GM13976 (cell line): ENCODE results near the gene PRSS16.

Source experiments
- DNase-seq: peaks from one replicate; pipeline ENCODE4 v3.0.0; 2012; ENCODE audit warnings: low spot score
- in situ Hi-C: fragments of 300-500 bp; cut with MboI; formaldehyde crosslinking; loops from one replicate; pipeline ENCODE4 v1.12.0; 2022; ENCODE audit warnings: low sequenced_read_pairs, mixed read lengths, inconsistent platforms; ENCODE audit not compliant: unreplicated experiment
- TF ChIP-seq, protein P1 (sequence below): IDR thresholded peaks from 2 replicates; pipeline ENCODE4 v1.5.1; 2012; ENCODE audit warnings: borderline replicate concordance, mild to moderate bottlenecking; ENCODE audit not compliant: insufficient read depth; ENCODE audit errors: extremely low read depth, missing control alignments, control extremely low read depth

The PRSS16 gene

DNA sequence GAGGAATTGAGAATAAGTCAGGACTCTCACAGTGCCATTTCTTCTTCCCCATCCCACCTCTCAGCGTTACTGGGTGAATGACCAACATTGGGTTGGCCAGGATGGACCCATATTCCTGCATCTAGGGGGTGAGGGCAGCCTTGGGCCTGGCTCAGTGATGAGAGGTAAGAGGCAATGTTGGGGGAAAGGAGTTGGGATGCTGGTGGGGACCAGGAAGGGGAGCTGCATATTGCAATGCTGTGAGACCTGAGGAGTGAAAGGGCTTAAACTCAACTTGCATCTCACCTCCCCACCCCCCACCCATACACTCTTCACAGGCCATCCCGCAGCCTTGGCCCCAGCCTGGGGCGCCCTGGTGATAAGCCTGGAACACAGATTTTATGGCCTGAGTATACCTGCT, 1.3 kb downstream of the PRSS16 start:
- in situ Hi-C loops: no loop called here

DNA sequence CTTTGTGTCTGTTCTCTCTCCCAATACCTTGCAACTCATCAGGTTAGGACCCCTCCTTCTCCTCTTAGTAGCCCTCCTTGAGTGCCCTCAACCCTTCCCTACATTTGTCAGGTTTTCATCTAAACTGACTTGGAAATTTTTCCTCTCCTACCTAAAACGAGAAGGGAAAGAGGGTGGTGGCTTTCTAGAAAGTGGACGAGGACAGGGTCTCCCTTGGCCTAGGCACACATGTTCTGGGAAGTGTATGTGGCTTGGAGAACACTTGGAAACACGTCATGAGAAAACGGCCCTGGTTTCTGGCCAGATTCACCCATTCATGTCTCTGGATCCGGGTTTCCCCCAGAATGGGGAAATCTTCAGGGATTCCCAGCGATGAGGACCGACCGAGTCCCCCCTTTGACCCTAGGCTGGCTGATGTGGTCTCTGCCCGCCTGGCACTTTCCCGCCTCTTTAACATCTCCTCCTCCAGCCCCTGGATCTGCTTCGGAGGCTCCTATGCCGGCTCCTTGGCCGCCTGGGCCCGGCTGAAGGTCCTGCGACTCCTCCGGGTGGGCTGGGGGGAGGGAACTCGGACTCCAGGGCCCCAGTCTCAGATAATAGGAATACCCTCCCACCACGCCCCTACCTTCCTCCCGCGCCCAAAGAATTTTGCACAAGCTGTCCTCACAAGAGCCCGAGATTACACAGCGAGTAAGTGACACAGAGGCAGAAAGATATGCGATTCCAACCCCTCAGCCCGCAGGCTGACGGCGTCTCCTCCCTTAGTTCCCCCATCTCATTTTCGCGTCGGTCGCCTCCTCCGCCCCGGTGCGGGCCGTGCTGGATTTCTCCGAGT, 3.0 kb downstream of the PRSS16 start:
- TF ChIP-seq, protein P1, sequence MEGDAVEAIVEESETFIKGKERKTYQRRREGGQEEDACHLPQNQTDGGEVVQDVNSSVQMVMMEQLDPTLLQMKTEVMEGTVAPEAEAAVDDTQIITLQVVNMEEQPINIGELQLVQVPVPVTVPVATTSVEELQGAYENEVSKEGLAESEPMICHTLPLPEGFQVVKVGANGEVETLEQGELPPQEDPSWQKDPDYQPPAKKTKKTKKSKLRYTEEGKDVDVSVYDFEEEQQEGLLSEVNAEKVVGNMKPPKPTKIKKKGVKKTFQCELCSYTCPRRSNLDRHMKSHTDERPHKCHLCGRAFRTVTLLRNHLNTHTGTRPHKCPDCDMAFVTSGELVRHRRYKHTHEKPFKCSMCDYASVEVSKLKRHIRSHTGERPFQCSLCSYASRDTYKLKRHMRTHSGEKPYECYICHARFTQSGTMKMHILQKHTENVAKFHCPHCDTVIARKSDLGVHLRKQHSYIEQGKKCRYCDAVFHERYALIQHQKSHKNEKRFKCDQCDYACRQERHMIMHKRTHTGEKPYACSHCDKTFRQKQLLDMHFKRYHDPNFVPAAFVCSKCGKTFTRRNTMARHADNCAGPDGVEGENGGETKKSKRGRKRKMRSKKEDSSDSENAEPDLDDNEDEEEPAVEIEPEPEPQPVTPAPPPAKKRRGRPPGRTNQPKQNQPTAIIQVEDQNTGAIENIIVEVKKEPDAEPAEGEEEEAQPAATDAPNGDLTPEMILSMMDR: no peak
- in situ Hi-C loops: no loop called here
- DNase-seq: no peak

More for the DNA sequence above, 1.3 kb downstream of the PRSS16 start:
- TF ChIP-seq, protein P1: no peak
- no peak for DNase-seq

DNA sequence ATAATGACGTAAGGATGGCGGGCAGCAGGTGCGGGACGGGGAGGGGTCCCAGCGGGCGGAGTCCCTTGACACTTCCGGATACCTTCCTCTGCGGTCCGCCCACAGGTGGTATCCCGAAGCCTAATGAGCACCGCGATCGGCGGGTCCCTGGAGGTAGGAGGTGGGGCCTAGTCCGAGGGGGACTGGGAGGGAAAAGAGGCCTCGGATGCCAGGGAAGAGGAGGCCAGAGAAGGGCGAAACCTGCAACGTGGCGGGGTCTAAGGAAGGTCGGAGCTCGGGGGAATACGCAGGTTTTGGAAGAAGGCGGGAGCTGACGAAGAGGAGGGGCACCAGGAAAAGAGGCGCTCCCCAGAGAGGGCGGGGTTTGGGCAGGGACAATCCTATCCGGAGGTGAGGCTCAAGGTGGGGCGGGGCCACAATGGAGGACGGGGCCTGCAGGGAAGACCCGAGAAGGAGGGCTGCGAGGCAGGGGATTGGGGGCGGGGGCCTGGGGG, 3.7 kb downstream of the PRSS16 start:
- in situ Hi-C loops: no loop called here
- TF ChIP-seq, protein P1: no peak
- peak; percentile 93 for DNase-seq

DNA sequence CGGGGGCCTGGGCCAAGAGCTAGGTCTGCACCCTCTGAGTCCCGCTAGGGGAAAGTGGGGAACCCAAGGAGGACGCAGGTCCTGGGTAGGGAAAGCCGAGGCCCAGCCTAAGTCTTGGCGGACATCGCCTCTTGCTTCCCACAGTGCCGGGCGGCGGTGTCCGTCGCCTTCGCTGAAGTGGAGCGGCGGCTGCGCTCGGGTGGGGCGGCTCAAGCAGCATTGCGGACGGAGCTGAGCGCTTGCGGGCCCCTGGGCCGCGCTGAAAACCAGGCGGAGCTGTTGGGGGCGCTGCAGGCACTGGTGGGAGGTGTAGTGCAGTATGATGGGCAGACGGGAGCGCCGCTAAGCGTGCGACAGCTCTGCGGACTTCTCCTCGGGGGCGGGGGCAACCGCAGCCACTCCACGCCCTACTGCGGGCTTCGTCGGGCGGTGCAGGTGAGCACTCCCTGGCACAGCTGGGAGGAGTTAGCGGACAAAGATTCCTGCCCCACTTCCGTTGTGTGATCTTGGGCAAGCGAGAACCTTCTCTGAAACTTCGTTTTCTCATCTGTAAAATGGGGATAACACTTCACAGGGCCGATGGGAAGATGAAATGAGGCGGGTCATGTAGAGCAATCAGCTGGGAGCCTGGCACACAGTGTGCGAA, 4.2 kb downstream of the PRSS16 start:
- in situ Hi-C loops: no loop called here
- DNase-seq: peak; percentile 95
- TF ChIP-seq, protein P1: peak; percentile 61

DNA sequence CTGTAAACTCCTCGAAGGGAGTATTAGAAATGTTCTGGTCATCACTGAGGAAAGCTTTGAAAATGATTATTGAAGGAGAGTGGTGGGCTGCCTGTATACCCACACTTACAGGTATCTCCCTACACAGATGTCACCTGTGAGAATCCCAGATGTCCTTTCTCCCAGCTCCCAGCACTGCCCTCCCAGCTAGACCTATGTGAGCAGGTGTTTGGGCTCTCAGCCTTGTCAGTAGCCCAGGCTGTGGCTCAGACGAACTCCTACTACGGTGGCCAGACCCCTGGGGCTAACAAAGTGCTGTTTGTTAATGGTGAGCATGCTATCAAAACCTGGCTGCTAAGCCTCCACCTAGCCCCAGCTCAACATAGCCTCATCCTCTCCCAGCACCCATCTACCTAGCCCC, 7.1 kb downstream of the PRSS16 start:
- TF ChIP-seq, protein P1: no peak
- DNase-seq: no peak
- in situ Hi-C loops: no loop called here

DNA sequence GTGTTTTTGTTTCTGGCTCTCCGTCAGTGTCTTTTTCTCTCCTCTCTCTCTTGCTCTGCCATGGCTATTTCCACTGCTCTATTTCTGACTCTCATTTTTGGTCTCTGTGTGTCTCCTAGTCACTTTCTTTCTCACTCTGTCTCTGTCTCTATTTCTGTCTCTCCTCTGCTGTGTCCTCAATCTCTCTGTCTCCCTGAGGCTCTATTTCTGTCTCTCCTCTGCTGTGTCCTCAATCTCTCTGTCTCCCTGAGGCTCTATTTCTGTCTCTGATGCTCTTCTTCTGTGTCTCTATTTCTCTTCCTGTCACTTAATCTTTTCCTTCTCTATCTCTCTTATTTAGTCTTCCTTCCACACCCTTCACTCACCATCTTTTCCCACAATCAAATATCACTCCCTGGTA, 8.4 kb downstream of the PRSS16 start:
- DNase-seq: no peak
- TF ChIP-seq, protein P1: no peak
- in situ Hi-C loops: no loop called here
